ENCODE measurements around the gene YWHAH. TPM values are rescaled to one million over a fixed set of nuclear protein-coding genes. Genes with fewer than 3 reads are reported as not detected.

YWHAH gene
- total and polyA plus RNA-seq, 4 donors: 26.1 to 75.0 (median 42.4) TPM

DNA sequence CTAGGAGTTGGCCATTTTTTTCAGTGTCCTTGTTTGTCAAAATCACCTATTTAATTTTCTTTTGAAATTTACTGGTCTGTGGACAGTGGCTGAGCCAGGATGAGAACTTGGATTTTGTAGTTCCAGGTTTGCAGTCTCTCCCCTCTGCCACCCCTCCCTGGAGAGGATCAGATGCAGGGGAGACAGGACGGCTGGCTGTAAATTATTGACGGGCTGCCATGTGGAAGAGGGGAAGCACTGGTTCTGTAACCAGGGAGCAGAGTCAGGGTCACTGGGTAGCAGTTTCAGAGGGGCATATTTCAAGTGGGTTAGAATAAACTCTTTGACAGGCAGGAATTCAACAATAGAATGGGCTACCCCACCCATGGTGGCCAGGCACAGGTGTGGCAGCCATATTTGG lies 20.6 kb upstream of the YWHAH start:
- Histone ChIP-seq H3K9me3 (ENCODE audit: control insufficient read depth in 4 of 4, low read length in 3 of 4) (no peaks in the 10 kb centered on the region), H3K4me1 (ENCODE audit: control insufficient read depth in 4 of 4, insufficient read depth in 4 of 4, low read length in 3 of 4) (peaks cover 0 to 3% (median 0%) of the 10 kb centered on the region in 4 donors), H3K9ac (ENCODE audit: low read depth in 1 of 2, low read length in 2 of 2) (no peak overlapping the region), H3K27me3 (ENCODE audit: control insufficient read depth in 4 of 4, insufficient read depth in 4 of 4, low read length in 3 of 4) (no peaks in the 10 kb centered on the region), H3K4me3 (ENCODE audit: low read depth in 1 of 3, low read length in 3 of 3) (no peak overlapping the region), H3K36me3 (ENCODE audit: control insufficient read depth in 4 of 4, insufficient read depth in 3 of 4, low read depth in 1 of 4, low read length in 3 of 4) (no peaks in the 10 kb centered on the region), H3K27ac (ENCODE audit: low read depth in 1 of 2, low read length in 2 of 2) (no peak overlapping the region)
- no peak for DNase-seq (ENCODE audit: low spot score)
- WGBS: 74% methylated on average over 2 of the region's 2 CpGs
- TF ChIP-seq FOXA1 (IDR thresholded peaks at IDR 0.05) (no peak), RXRA (IDR thresholded peaks at IDR 0.05) (no peak), TAF1 (conservative IDR thresholded peaks at IDR 0.05) (no peak), HNF4G (IDR thresholded peaks at IDR 0.05) (no peak), GABPA (IDR thresholded peaks at IDR 0.05 in 1 of 2, conservative IDR thresholded peaks at IDR 0.05 in 1 of 2) (no peak), RAD21 (IDR thresholded peaks at IDR 0.05) (no peak)

DNA sequence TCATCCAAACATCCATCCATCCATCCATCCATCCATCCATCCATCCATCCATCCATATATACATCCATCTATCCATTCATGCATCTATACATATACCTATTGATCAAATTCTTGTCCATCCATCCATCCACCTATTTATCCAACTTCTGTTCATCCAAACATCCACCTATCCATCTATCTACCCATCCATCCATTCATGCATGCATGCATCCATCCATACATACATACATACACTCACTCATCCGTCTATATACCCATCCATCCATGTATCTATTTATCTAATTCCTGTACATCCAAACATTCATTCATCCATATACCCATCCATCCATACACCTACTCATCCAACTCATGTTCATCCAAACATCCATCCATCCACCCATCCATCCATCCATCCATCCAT lies 19.3 kb upstream of the YWHAH start:
- WGBS: 96% methylated on average over 1 of the region's 1 CpG

DNA sequence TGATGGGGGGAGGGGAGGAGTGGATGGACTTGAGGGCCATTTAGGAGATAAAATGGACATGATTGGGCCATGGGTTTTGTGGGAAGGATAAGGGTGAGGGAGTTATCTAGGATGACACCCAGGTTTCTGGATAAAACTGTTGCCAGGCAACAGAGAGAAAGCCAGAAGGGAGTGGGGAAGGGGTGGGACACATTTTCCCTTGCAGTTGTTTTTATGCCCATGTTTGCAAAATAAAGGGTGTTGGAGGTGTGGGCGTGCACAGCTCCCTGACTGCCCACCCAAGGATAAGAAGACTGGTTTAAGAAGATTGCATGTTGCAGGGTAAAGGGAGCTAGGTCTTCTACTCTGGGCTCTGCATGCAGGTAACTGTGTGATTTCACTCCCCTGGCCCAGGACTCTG lies 18.3 kb upstream of the YWHAH start:
- Histone ChIP-seq H3K4me1 (ENCODE audit: control insufficient read depth in 4 of 4, insufficient read depth in 4 of 4, low read length in 3 of 4) (peaks cover 0 to 3% (median 0%) of the 10 kb centered on the region in 4 donors), H3K9me3 (ENCODE audit: control insufficient read depth in 4 of 4, low read length in 3 of 4) (no peaks in the 10 kb centered on the region), H3K4me3 (ENCODE audit: low read depth in 1 of 3, low read length in 3 of 3) (no peak overlapping the region), H3K27me3 (ENCODE audit: control insufficient read depth in 4 of 4, insufficient read depth in 4 of 4, low read length in 3 of 4) (no peaks in the 10 kb centered on the region), H3K9ac (ENCODE audit: low read depth in 1 of 2, low read length in 2 of 2) (no peak overlapping the region), H3K36me3 (ENCODE audit: control insufficient read depth in 4 of 4, insufficient read depth in 3 of 4, low read depth in 1 of 4, low read length in 3 of 4) (no peaks in the 10 kb centered on the region), H3K27ac (ENCODE audit: low read depth in 1 of 2, low read length in 2 of 2) (no peak overlapping the region)
- DNase-seq (ENCODE audit: low spot score): no peak
- 88% methylated on average over 1 of the region's 1 CpG for WGBS
- no peak for TF ChIP-seq TAF1 (conservative IDR thresholded peaks at IDR 0.05)
- TF ChIP-seq FOXA2 (IDR thresholded peaks at IDR 0.05): no peak
- no peak for TF ChIP-seq YY1 (IDR thresholded peaks at IDR 0.05)
- no peak for TF ChIP-seq NR2F2 (IDR thresholded peaks at IDR 0.05)
- TF ChIP-seq, protein P1, sequence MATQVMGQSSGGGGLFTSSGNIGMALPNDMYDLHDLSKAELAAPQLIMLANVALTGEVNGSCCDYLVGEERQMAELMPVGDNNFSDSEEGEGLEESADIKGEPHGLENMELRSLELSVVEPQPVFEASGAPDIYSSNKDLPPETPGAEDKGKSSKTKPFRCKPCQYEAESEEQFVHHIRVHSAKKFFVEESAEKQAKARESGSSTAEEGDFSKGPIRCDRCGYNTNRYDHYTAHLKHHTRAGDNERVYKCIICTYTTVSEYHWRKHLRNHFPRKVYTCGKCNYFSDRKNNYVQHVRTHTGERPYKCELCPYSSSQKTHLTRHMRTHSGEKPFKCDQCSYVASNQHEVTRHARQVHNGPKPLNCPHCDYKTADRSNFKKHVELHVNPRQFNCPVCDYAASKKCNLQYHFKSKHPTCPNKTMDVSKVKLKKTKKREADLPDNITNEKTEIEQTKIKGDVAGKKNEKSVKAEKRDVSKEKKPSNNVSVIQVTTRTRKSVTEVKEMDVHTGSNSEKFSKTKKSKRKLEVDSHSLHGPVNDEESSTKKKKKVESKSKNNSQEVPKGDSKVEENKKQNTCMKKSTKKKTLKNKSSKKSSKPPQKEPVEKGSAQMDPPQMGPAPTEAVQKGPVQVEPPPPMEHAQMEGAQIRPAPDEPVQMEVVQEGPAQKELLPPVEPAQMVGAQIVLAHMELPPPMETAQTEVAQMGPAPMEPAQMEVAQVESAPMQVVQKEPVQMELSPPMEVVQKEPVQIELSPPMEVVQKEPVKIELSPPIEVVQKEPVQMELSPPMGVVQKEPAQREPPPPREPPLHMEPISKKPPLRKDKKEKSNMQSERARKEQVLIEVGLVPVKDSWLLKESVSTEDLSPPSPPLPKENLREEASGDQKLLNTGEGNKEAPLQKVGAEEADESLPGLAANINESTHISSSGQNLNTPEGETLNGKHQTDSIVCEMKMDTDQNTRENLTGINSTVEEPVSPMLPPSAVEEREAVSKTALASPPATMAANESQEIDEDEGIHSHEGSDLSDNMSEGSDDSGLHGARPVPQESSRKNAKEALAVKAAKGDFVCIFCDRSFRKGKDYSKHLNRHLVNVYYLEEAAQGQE (IDR thresholded peaks at IDR 0.05): no peak
- TF ChIP-seq SP1 (IDR thresholded peaks at IDR 0.05): no peak
- TF ChIP-seq FOXA1 (IDR thresholded peaks at IDR 0.05): no peak
- TF ChIP-seq, protein P2, sequence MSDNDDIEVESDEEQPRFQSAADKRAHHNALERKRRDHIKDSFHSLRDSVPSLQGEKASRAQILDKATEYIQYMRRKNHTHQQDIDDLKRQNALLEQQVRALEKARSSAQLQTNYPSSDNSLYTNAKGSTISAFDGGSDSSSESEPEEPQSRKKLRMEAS (IDR thresholded peaks at IDR 0.05): no peak
- TF ChIP-seq, protein P3, sequence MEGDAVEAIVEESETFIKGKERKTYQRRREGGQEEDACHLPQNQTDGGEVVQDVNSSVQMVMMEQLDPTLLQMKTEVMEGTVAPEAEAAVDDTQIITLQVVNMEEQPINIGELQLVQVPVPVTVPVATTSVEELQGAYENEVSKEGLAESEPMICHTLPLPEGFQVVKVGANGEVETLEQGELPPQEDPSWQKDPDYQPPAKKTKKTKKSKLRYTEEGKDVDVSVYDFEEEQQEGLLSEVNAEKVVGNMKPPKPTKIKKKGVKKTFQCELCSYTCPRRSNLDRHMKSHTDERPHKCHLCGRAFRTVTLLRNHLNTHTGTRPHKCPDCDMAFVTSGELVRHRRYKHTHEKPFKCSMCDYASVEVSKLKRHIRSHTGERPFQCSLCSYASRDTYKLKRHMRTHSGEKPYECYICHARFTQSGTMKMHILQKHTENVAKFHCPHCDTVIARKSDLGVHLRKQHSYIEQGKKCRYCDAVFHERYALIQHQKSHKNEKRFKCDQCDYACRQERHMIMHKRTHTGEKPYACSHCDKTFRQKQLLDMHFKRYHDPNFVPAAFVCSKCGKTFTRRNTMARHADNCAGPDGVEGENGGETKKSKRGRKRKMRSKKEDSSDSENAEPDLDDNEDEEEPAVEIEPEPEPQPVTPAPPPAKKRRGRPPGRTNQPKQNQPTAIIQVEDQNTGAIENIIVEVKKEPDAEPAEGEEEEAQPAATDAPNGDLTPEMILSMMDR (IDR thresholded peaks at IDR 0.05; ENCODE audit: low read depth, low read length, missing input control): no peak
- TF ChIP-seq HNF4G (IDR thresholded peaks at IDR 0.05): no peak
- TF ChIP-seq, protein P4, sequence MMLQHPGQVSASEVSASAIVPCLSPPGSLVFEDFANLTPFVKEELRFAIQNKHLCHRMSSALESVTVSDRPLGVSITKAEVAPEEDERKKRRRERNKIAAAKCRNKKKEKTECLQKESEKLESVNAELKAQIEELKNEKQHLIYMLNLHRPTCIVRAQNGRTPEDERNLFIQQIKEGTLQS (IDR thresholded peaks at IDR 0.05): no peak
- TF ChIP-seq, protein P5, sequence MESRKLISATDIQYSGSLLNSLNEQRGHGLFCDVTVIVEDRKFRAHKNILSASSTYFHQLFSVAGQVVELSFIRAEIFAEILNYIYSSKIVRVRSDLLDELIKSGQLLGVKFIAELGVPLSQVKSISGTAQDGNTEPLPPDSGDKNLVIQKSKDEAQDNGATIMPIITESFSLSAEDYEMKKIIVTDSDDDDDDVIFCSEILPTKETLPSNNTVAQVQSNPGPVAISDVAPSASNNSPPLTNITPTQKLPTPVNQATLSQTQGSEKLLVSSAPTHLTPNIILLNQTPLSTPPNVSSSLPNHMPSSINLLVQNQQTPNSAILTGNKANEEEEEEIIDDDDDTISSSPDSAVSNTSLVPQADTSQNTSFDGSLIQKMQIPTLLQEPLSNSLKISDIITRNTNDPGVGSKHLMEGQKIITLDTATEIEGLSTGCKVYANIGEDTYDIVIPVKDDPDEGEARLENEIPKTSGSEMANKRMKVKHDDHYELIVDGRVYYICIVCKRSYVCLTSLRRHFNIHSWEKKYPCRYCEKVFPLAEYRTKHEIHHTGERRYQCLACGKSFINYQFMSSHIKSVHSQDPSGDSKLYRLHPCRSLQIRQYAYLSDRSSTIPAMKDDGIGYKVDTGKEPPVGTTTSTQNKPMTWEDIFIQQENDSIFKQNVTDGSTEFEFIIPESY (IDR thresholded peaks at IDR 0.05): no peak
- no peak for TF ChIP-seq EGR1 (IDR thresholded peaks at IDR 0.05; ENCODE audit: low read depth in 2 of 2)
- no peak for TF ChIP-seq RAD21 (IDR thresholded peaks at IDR 0.05)

More for the DNA sequence above, 19.3 kb upstream of the YWHAH start:
- Histone ChIP-seq H3K4me1 (ENCODE audit: control insufficient read depth in 4 of 4, insufficient read depth in 4 of 4, low read length in 3 of 4) (peaks cover 0 to 3% (median 0%) of the 10 kb centered on the region in 4 donors), H3K27ac (ENCODE audit: low read depth in 1 of 2, low read length in 2 of 2) (no peak overlapping the region), H3K36me3 (ENCODE audit: control insufficient read depth in 4 of 4, insufficient read depth in 3 of 4, low read depth in 1 of 4, low read length in 3 of 4) (no peaks in the 10 kb centered on the region), H3K27me3 (ENCODE audit: control insufficient read depth in 4 of 4, insufficient read depth in 4 of 4, low read length in 3 of 4) (no peaks in the 10 kb centered on the region), H3K9me3 (ENCODE audit: control insufficient read depth in 4 of 4, low read length in 3 of 4) (no peaks in the 10 kb centered on the region), H3K4me3 (ENCODE audit: low read depth in 1 of 3, low read length in 3 of 3) (no peak overlapping the region), H3K9ac (ENCODE audit: low read depth in 1 of 2, low read length in 2 of 2) (no peak overlapping the region)
- TF ChIP-seq RAD21 (IDR thresholded peaks at IDR 0.05) (no peak), EGR1 (IDR thresholded peaks at IDR 0.05; ENCODE audit: low read depth in 2 of 2) (no peak), GABPA (IDR thresholded peaks at IDR 0.05 in 1 of 2, conservative IDR thresholded peaks at IDR 0.05 in 1 of 2) (no peak), RXRA (IDR thresholded peaks at IDR 0.05) (no peak), HNF4A (conservative IDR thresholded peaks at IDR 0.05) (no peak), JUND (IDR thresholded peaks at IDR 0.05) (no peak), SP1 (IDR thresholded peaks at IDR 0.05) (no peak), NR2F2 (IDR thresholded peaks at IDR 0.05) (no peak)
- TF ChIP-seq, protein P5 (IDR thresholded peaks at IDR 0.05): no peak
- no peak for DNase-seq (ENCODE audit: low spot score)
